Activated CD8-positive, alpha-beta T cell treated with anti-CD3 and anti-CD28 coated beads, Interleukin-2, amount 10 ng/mL, durations not matched to agents 7 days and 5 days (primary cell): ENCODE results near the gene BTNL8. TPM values are rescaled to one million over a fixed set of nuclear protein-coding genes. Genes with fewer than 3 reads are reported as not detected.
A peak's percentile ranks its signal among the peaks of the same experiment; 100 is the strongest.

Source experiments
- ATAC-seq: fragments of 150-1000 bp; cut with Tn5 transposase; one replicate; pipeline ENCODE4 v1.10.0; 2021; ENCODE audit warnings: moderate library complexity
- CTCF ChIA-PET: fragments of 350-600 bp; sonication (Branson Sonifier 250); formaldehyde crosslinking; loops from one replicate; lab custom pipeline; 2021; ENCODE audit warnings: antibody characterized with exemption; lab: Charles Lee
- POLR2A ChIA-PET: fragments of 350-600 bp; sonication (Branson Sonifier 250); formaldehyde crosslinking; loops from one replicate; lab custom pipeline; 2021; ENCODE audit warnings: antibody characterized with exemption; lab: Charles Lee
- DNase-seq: peaks from one replicate; pipeline ENCODE4 v3.0.0-alpha.2; 2020
- H3K27ac Mint-ChIP-seq: one replicate; pipeline ENCODE4 v1.8.0; 2021; ENCODE audit warnings: mild to moderate bottlenecking, mixed read lengths
- H3K27me3 Mint-ChIP-seq: one replicate; pipeline ENCODE4 v1.8.0; 2021; ENCODE audit warnings: low read depth, mixed read lengths
- H3K36me3 Mint-ChIP-seq: one replicate; pipeline ENCODE4 v1.8.0; 2021; ENCODE audit warnings: low read depth, mixed read lengths
- H3K4me1 Mint-ChIP-seq: one replicate; pipeline ENCODE4 v1.8.0; 2021; ENCODE audit warnings: low read depth, mixed read lengths
- H3K4me3 Mint-ChIP-seq: one replicate; pipeline ENCODE4 v1.8.0; 2021; ENCODE audit warnings: mild to moderate bottlenecking, mixed read lengths
- H3K9me3 Mint-ChIP-seq: one replicate; pipeline ENCODE4 v1.8.0; 2022; ENCODE audit warnings: mixed read lengths; ENCODE audit not compliant: insufficient read depth
- total RNA-seq, 2 experiments: library from RNA; stranded (reverse); gene quantifications; one replicate each; pipeline ENCODE4 v1.2.3, GENCODE V29; 2021

Gene BTNL8
- total RNA-seq, 2 experiments from 2014 or later: not detected

DNA sequence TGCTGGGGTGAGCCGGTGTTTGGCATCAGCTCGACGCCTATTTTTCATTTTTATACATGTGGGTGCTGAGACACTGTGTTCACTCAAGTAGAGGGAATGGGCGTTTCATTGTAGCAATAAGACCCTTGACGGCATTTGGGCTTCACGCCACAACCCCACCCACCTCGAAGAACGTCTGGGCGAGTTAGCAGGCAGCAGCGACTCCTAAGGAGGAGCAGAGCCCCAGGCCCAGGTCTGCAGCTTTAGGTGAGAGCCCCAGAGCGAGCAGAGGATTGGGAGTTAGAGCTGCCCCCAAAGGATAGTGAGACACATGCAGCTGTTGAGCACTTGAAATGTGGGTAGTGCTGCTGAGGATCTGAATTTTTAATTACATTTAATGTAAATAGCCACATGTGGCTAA, 36.3 kb upstream of the BTNL8 start:
- CTCF ChIA-PET: interaction anchor here (1.0 to 2.1 kb wide), 3 partner anchors 32 to 144 kb away, joined by 3 to 8 read pairs (median 5); no protein-coding TSS in a partner anchor
- POLR2A ChIA-PET: interaction anchor here (1.5 to 5.1 kb wide), 2 partner anchors 12 to 31 kb away, joined by 4 to 38 read pairs; no protein-coding TSS in a partner anchor
- Mint-ChIP-seq H3K36me3 (peaks cover 10% of the 10 kb centered on the region), H3K27me3 (peaks cover 6% of the 10 kb centered on the region), H3K4me3 (no peak overlapping the region), H3K9me3 (no peaks in the 10 kb centered on the region), H3K27ac (no peak overlapping the region), H3K4me1 (peaks cover 17% of the 10 kb centered on the region)
- ATAC-seq: no peak
- no peak for DNase-seq

DNA sequence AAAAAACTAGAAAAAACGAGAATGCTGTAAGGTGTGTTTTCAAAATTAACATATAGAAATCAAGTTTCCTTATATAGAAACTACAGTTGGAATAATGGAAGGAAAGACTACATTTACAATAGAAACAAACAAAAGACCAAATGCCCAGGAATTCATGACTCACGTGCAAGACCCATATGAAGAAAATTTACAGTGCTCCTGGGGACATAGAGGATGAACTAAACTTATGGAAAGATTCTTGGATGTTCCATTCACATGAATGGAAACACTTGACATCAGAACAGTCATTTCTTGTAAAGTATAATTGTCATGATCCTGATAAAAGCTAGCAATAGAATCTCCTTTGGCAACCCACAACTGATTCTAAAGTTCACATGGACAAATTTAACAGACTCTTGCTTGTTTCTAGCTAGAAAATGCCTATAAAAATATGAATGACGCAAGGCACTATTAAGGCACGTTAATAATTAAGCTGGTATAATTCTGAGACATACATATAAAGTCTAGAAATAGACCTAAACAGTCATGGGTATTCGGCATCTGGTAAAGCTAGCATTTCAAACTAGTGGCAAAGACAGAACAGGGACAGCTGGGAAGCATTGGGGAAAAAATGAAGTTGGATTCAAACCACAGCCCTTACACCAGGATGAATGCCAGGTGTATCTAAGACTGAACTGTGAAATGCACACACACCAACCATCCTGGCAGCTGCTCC, 32.8 kb upstream of the BTNL8 start:
- Mint-ChIP-seq H3K9me3 (no peaks in the 10 kb centered on the region), H3K27ac (no peak overlapping the region), H3K36me3 (no peaks in the 10 kb centered on the region), H3K27me3 (peaks cover 13% of the 10 kb centered on the region), H3K4me1 (peaks cover 4% of the 10 kb centered on the region), H3K4me3 (no peak overlapping the region)
- POLR2A ChIA-PET: no interaction called here
- CTCF ChIA-PET: interaction anchor here (1.2 kb wide), 1 partner anchor 35 kb away, joined by 3 read pairs; no protein-coding TSS in a partner anchor
- DNase-seq: no peak
- ATAC-seq: no peak

DNA sequence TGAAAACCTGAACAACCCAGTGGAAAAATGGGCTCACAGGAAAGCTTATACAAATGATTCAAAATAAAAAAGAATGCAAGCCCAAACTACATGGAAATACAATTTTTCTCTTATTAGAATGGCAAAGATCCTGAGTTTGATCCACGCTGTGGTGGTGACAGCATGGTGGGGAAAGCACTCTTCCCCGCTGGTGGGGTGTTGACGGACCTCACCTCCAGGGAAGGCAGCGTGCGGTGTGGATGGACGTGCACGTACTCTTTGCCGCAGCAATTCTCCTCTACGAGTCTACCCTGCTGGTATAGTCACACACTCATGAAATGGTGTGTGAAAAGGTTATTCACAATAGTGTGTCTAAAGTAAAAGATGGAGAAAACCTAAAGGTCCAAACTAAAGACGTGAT, 32.0 kb upstream of the BTNL8 start:
- no peaks in the 10 kb centered on the region for H3K9me3 Mint-ChIP-seq
- peaks cover 4% of the 10 kb centered on the region for H3K4me1 Mint-ChIP-seq
- no peak for ATAC-seq
- peaks cover 13% of the 10 kb centered on the region for H3K27me3 Mint-ChIP-seq
- no peaks in the 10 kb centered on the region for H3K36me3 Mint-ChIP-seq
- no peak overlapping the region for H3K4me3 Mint-ChIP-seq
- POLR2A ChIA-PET: no interaction called here
- CTCF ChIA-PET: no interaction called here
- DNase-seq: no peak
- no peak overlapping the region for H3K27ac Mint-ChIP-seq

DNA sequence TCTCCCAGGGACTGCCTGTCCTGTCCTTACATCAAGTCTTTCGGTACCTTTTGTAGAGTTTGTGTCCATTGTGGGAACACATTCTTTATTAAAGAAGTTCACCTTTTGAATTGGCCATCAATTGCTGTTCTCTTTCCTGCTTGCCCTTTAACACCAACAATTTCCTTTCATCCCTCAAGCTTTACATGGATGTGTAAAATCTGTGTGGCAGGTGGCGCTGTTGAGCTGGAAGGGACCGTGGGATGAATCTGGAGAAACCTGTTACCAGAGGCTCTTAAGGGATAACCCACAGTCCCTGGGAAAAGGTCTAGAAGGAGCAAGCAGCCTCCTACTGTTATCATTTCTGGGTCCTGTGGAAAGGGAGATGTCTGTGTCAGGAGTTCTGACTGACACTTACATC, 30.0 kb upstream of the BTNL8 start:
- peak; percentile 75 for DNase-seq
- H3K27me3 Mint-ChIP-seq: peaks cover 14% of the 10 kb centered on the region
- no peaks in the 10 kb centered on the region for H3K9me3 Mint-ChIP-seq
- ChIA-PET POLR2A (no interaction called here), CTCF (interaction anchor here (0.6 to 1.8 kb wide), 9 partner anchors 14 to 86 kb away, joined by 3 to 6 read pairs (median 5); no protein-coding TSS in a partner anchor)
- no peaks in the 10 kb centered on the region for H3K36me3 Mint-ChIP-seq
- ATAC-seq: peak; percentile 58
- H3K4me1 Mint-ChIP-seq: peaks cover 9% of the 10 kb centered on the region
- no peak overlapping the region for H3K4me3 Mint-ChIP-seq
- H3K27ac Mint-ChIP-seq: no peak overlapping the region

DNA sequence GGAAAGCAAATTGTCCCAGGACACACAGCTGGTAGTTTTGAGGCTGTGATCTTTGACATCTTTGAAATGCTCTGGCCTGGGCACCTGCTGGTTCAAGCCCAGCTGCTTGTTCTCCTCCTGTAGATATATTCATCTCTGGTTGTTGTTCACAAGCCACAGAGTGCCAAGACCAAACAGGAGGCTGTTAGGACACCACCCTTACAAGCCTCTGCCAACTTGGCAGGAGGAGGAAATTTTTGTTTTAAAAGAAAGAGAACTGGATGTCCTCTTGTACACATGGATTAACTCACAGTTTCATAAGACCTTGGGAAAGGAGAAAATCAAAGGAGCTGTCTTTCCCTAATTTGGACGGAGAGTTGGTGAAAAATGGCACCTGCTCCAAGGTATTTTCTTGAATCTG, 29.4 kb upstream of the BTNL8 start:
- no peak for ATAC-seq
- no peak for DNase-seq

DNA sequence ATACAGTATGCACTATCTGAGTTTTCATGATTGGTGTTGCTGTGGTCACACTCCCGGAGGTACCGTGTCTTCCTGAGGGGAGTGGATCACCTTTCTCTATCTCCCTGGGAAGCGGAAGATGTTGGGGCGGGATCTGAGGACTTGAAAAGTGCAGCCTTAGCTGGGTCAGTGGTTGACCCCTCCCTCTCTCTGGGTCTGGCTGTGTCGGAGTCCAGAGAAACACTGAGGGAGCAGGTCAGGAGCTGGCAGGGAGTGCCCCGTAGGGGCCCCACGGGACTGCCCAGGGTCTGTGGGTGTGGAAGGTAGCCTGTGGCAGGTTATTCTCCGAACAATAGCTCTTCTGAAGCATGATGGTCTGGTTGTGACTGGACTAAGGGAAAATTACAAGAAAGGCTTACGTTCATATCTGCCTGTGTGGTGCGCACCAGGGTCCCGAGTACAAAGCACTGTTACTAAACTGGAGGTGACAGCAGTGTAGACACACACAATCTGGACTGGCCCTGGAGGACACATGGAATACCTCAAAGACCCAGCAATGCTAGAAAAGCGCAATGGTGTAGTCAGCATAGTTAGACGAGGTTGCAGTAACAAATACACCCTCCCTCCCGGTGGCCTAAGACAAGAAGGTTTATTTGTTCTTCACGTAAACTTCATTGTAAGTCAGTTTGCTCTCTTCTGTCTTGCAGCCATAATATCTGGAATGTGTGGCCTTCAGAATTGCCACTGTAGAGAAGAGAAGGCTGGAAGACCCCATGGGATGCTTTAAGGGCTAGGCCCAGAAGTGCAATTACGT, 28.5 kb upstream of the BTNL8 start:
- no peak overlapping the region for H3K4me3 Mint-ChIP-seq
- CTCF ChIA-PET: interaction anchor here (1.3 to 1.8 kb wide), 2 partner anchors 37 to 88 kb away, joined by 3 to 6 read pairs; no protein-coding TSS in a partner anchor
- no peak overlapping the region for H3K27ac Mint-ChIP-seq
- no peaks in the 10 kb centered on the region for H3K9me3 Mint-ChIP-seq
- H3K4me1 Mint-ChIP-seq: peaks cover 11% of the 10 kb centered on the region
- DNase-seq: no peak
- ATAC-seq: no peak
- POLR2A ChIA-PET: no interaction called here
- no peaks in the 10 kb centered on the region for H3K36me3 Mint-ChIP-seq
- H3K27me3 Mint-ChIP-seq: peaks cover 14% of the 10 kb centered on the region

More for the DNA sequence above, 29.4 kb upstream of the BTNL8 start:
- CTCF ChIA-PET: interaction anchor here (1.0 to 1.8 kb wide), 7 partner anchors 14 to 87 kb away, joined by 3 to 6 read pairs (median 5); no protein-coding TSS in a partner anchor
- Mint-ChIP-seq H3K27me3 (peaks cover 14% of the 10 kb centered on the region), H3K36me3 (no peaks in the 10 kb centered on the region), H3K9me3 (no peaks in the 10 kb centered on the region), H3K4me1 (peaks cover 11% of the 10 kb centered on the region), H3K4me3 (no peak overlapping the region), H3K27ac (no peak overlapping the region)
- POLR2A ChIA-PET: no interaction called here

DNA sequence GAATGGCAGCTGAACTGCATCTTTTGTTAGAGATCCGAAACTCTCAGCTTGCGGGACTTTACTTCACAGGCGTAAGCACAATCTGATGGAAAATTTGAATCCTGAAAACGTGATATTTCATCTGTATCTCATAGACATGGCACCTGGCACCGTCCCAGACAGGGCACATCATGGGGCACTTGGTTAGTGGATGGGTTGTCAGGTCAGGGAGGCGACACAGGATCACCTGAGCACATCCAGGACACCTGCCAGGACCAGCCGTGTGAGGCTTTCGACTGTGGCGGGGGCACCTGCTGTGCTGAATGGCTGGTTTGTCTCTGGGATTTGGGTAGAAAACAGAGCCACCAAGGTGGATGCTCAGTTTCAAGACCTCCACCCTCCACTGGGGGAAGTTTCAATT, 26.5 kb upstream of the BTNL8 start:
- Mint-ChIP-seq H3K4me1 (peaks cover 11% of the 10 kb centered on the region), H3K27me3 (peaks cover 13% of the 10 kb centered on the region), H3K27ac (no peak overlapping the region), H3K4me3 (no peak overlapping the region), H3K36me3 (no peaks in the 10 kb centered on the region), H3K9me3 (no peaks in the 10 kb centered on the region)
- no peak for ATAC-seq
- ChIA-PET CTCF (interaction anchor here (1.2 kb wide), 1 partner anchor 41 kb away, joined by 4 read pairs; no protein-coding TSS in a partner anchor), POLR2A (interaction anchor here (0.5 kb wide), 1 partner anchor 274 kb away, joined by 3 read pairs; no protein-coding TSS in a partner anchor)
- DNase-seq: no peak

DNA sequence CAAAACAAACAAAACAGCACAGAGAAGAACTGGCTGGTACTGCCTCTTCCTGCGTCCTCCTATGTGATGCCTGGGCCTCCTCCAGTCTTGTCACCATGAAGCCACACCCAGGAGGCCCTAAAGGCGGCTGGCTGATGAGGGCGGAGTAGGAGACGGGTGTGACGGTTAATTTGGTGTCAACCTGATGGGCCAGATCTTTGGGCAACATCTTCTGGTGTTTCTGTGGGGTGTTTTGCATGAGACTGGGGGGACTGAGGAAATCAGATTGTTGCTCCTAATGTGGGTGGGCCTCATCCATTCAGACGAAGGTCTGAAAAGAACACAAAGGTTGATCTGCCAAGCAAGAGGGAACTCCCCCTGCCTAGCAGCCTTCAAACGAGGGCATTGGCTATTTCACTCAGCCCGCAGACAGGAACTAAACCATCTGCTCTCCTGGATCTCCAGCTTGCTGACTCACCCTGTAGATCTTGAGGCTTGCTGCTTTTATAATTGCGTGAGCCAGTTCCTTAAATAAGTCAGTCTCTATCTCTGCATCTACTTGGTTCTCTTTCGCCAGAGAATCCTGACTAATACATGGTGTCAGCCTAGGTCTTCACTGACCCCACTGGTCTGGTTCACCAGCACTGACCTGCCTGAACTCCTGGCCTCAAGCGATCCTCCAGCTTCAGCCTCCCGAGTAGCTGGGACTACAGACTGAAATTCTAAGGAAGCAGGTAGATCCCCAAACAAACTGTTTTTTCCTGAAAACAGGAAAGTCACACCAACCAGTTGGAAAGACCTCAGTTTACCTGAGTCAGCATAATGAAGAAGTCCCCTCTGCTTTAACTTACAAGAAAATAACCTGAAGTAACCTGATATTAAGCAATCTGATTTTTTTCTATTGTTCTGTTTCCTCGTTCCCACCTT, 25.1 kb upstream of the BTNL8 start:
- H3K4me1 Mint-ChIP-seq: peaks cover 9% of the 10 kb centered on the region
- no peak overlapping the region for H3K4me3 Mint-ChIP-seq
- H3K27me3 Mint-ChIP-seq: peaks cover 9% of the 10 kb centered on the region
- peak overlapping the region; percentile 8 for H3K27ac Mint-ChIP-seq
- H3K36me3 Mint-ChIP-seq: no peaks in the 10 kb centered on the region
- DNase-seq (no peak), ATAC-seq (peak; percentile 44)
- ChIA-PET POLR2A (no interaction called here), CTCF (interaction anchor here (1.2 kb wide), 1 partner anchor 43 kb away, joined by 4 read pairs; no protein-coding TSS in a partner anchor)
- H3K9me3 Mint-ChIP-seq: no peaks in the 10 kb centered on the region

DNA sequence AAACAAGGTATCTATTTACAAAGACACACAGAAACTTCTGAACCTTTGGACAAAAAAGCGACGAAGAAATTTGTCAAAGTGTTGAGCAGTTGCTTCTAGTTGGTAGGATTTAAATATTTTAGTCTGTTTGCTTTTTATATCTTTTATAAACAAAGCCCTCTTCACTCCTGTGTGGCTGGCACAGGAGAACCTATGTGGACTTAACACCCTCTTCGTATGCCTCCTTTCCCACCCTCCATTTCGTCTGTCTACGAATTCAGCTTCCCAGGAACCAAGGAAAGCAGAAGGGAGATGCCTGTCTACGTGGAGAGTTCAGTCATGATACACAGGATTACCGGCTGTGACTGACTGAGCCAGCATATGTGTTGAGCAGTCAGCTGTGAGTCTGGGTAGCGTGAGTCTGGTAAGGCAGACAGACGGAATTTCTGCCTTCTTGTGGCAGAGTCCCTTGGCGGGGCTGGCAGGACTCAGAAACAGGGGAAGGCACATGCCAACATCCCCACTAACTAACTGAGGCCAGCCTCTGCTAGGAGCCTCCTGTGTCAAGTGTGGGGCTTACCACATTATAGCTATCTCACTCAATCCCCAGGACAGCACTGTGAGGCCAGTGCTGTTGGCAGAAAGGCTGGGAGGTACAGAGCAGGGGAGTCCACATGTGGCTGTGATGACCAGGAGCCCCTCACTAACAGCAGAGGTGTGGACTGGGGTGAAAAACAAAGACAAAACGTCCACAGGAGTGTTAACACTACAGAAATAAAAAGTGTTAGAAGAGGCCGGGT, 24.0 kb upstream of the BTNL8 start:
- H3K4me1 Mint-ChIP-seq: peaks cover 7% of the 10 kb centered on the region
- H3K4me3 Mint-ChIP-seq: no peak overlapping the region
- no peak overlapping the region for H3K27ac Mint-ChIP-seq
- H3K27me3 Mint-ChIP-seq: peaks cover 6% of the 10 kb centered on the region
- ChIA-PET CTCF (no interaction called here), POLR2A (no interaction called here)
- H3K36me3 Mint-ChIP-seq: no peaks in the 10 kb centered on the region
- no peak for DNase-seq
- no peaks in the 10 kb centered on the region for H3K9me3 Mint-ChIP-seq
- no peak for ATAC-seq

DNA sequence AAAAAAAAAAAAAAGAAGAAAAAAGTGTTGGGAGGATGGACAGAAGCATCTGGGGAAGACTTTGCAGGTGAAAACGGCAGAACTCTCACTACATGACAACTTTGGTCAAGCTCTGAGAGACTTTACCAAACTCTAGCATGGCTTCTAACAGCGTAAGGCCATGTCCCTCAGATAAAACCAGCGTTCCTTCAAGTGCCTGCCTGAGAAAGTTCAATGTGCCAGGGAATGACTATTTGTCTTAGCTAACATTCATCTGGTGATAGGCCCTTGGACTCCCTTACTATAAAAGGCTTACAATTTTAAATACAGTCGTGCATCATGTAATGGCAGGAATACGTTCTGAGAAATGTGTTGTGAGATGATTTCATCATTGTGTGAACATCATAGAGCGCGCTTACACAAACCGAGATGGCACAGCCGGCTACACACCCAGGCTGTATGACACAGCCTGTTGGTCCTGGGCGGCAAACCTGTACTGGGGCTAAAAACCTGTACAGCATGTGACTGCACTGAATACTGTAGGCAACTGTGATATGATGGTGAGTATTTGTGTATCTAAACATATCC, 23.0 kb upstream of the BTNL8 start:
- ATAC-seq (no peak), DNase-seq (no peak)
- Mint-ChIP-seq H3K27ac (no peak overlapping the region), H3K9me3 (no peaks in the 10 kb centered on the region), H3K36me3 (no peaks in the 10 kb centered on the region), H3K4me1 (peaks cover 7% of the 10 kb centered on the region), H3K4me3 (no peak overlapping the region), H3K27me3 (peaks cover 6% of the 10 kb centered on the region)
- CTCF ChIA-PET: no interaction called here
- POLR2A ChIA-PET: no interaction called here
